Hepatocyte (in vitro differentiated cells): ENCODE measurements around the gene PRSS56.

Source experiments
- EZH2 ChIP-seq: fragments of 200-600 bp; sonication (generic); IDR thresholded peaks from 2 replicates; pipeline ENCODE4 v1.6.1; 2016; ENCODE audit warnings: antibody characterized with exemption, mild to moderate bottlenecking, borderline replicate concordance
- EZH2phosphoT487 ChIP-seq: fragments of 200-600 bp; sonication (generic); IDR thresholded peaks from one replicate; pipeline ENCODE4 v1.6.1; 2018; ENCODE audit warnings: antibody characterized with exemption, mild to moderate bottlenecking, low read depth, moderate library complexity; ENCODE audit not compliant: unreplicated experiment, severe bottlenecking
- TF ChIP-seq, protein P1 (sequence below): fragments of 200-600 bp; sonication (generic); IDR thresholded peaks from 2 replicates; pipeline ENCODE4 v1.5.1; 2016; ENCODE audit warnings: antibody characterized with exemption, mild to moderate bottlenecking; ENCODE audit not compliant: poor library complexity

DNA sequence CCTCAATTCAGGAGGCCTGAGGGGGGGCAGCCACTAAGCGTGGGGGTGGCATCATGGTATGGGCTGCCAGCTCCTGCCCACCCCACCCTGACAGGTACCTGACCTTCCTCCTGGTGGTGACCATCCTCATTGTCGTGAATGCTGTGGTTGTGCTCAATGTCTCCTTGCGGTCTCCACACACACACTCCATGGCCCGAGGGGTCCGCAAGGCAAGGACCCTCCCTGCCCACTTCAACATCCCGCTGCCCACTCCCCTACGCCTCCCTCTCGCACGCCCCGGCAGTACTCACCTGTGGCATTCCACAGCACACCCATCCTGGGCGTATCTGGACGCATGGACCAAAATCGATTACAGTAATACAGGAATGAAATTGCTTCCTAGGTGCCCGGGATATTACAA lies 23.3 kb downstream of the PRSS56 start:
- TF ChIP-seq, protein P1, sequence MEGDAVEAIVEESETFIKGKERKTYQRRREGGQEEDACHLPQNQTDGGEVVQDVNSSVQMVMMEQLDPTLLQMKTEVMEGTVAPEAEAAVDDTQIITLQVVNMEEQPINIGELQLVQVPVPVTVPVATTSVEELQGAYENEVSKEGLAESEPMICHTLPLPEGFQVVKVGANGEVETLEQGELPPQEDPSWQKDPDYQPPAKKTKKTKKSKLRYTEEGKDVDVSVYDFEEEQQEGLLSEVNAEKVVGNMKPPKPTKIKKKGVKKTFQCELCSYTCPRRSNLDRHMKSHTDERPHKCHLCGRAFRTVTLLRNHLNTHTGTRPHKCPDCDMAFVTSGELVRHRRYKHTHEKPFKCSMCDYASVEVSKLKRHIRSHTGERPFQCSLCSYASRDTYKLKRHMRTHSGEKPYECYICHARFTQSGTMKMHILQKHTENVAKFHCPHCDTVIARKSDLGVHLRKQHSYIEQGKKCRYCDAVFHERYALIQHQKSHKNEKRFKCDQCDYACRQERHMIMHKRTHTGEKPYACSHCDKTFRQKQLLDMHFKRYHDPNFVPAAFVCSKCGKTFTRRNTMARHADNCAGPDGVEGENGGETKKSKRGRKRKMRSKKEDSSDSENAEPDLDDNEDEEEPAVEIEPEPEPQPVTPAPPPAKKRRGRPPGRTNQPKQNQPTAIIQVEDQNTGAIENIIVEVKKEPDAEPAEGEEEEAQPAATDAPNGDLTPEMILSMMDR, result no peak
- TF ChIP-seq EZH2 (no peak), EZH2phosphoT487 (no peak)
